HEK293 (cell line): ENCODE results near the gene RECK.

Experiments used
- CTCF ChIA-PET: fragments of 350-600 bp; formaldehyde crosslinking; extraction: SDS; loops from one replicate; lab custom pipeline; 2021; ENCODE audit warnings: antibody characterized with exemption; lab: Yijun Ruan, JAX
- POLR2A ChIA-PET: fragments of 300-600 bp; formaldehyde crosslinking; extraction: SDS; loops from one replicate; lab custom pipeline; 2020; ENCODE audit warnings: antibody characterized with exemption, inconsistent platforms; lab: Yijun Ruan, JAX
- H3K27ac ChIP-seq: fragments of 200-500 bp; sonication (Bioruptor generic); 2 replicates; pipeline ENCODE4 v1.5.1; 2014; ENCODE audit warnings: low read depth, low read length, control low read depth, inconsistent platforms; ENCODE audit errors: extremely low read depth
- H3K36me3 ChIP-seq, 2 experiments: fragments of 200-500 bp in 1 of 2; sonication (Bioruptor generic) in 1 of 2; 1 replicate in 1 of 2; 2 replicates in 1 of 2; pipeline ENCODE4 v1.5.1; 2014 to 2017; ENCODE audit warnings: inconsistent platforms in 2 of 2, low read length in 2 of 2; ENCODE audit not compliant: control insufficient read depth in 2 of 2, insufficient read depth in 1 of 2
- H3K4me1 ChIP-seq: fragments of 200-500 bp; sonication (Bioruptor generic); 2 replicates; pipeline ENCODE4 v1.5.1; 2014; ENCODE audit warnings: mild to moderate bottlenecking, low read length, inconsistent platforms; ENCODE audit not compliant: control insufficient read depth, insufficient read depth
- H3K4me3 ChIP-seq: 2 replicates; pipeline ENCODE4 v1.5.1; 2011; ENCODE audit warnings: low read depth, mild to moderate bottlenecking, control low read depth, low read length, moderate library complexity
- H3K9me3 ChIP-seq: fragments of 200-500 bp; sonication (Bioruptor generic); 2 replicates; pipeline ENCODE4 v1.5.1; 2014; ENCODE audit warnings: low read depth, low read length, inconsistent platforms; ENCODE audit not compliant: control insufficient read depth, insufficient read depth
- IKZF3 ChIP-seq: fragments of 450-650 bp; IDR thresholded peaks from 2 replicates; pipeline ENCODE4 v1.5.0; 2018; ENCODE audit warnings: missing biosample characterization, mild to moderate bottlenecking, missing genetic modification characterization, moderate library complexity
- SALL2 ChIP-seq: fragments of 450-650 bp; formaldehyde crosslinking; IDR thresholded peaks from 2 replicates; pipeline ENCODE4 v1.5.0; 2017; ENCODE audit warnings: missing biosample characterization, mild to moderate bottlenecking, missing genetic modification characterization, borderline replicate concordance
- SCRT1 ChIP-seq: fragments of 450-650 bp; formaldehyde crosslinking; IDR thresholded peaks from 2 replicates; pipeline ENCODE4 v1.5.1; 2016; ENCODE audit warnings: missing biosample characterization, missing genetic modification characterization, borderline replicate concordance
- ZBTB21 ChIP-seq: fragments of 450-650 bp; formaldehyde crosslinking; IDR thresholded peaks from 2 replicates; pipeline ENCODE4 v1.5.1; 2017; ENCODE audit warnings: missing biosample characterization, missing genetic modification characterization
- ZBTB7A ChIP-seq: fragments of 450-650 bp; formaldehyde crosslinking; IDR thresholded peaks from 2 replicates; pipeline ENCODE4 v1.5.1; 2016; ENCODE audit warnings: low read depth, missing biosample characterization, missing genetic modification characterization
- ZNF10 ChIP-seq: fragments of 450-650 bp; formaldehyde crosslinking; IDR thresholded peaks from 2 replicates; pipeline ENCODE4 v1.5.1; 2017; ENCODE audit warnings: missing biosample characterization, missing genetic modification characterization
- ZNF175 ChIP-seq: fragments of 450-650 bp; formaldehyde crosslinking; IDR thresholded peaks from 2 replicates; pipeline ENCODE4 v1.5.1; 2016; ENCODE audit warnings: missing biosample characterization, missing genetic modification characterization
- ZNF202 ChIP-seq: fragments of 450-650 bp; formaldehyde crosslinking; IDR thresholded peaks from 2 replicates; pipeline ENCODE4 v1.5.1; 2016; ENCODE audit warnings: missing biosample characterization, missing genetic modification characterization, borderline replicate concordance
- ZNF239 ChIP-seq: fragments of 450-650 bp; formaldehyde crosslinking; IDR thresholded peaks from 2 replicates; pipeline ENCODE4 v1.5.1; 2016; ENCODE audit warnings: missing biosample characterization, missing genetic modification characterization
- ZNF302 ChIP-seq: fragments of 450-650 bp; formaldehyde crosslinking; IDR thresholded peaks from 2 replicates; pipeline ENCODE4 v1.5.1; 2016; ENCODE audit warnings: missing biosample characterization, missing genetic modification characterization, low read depth
- ZNF335 ChIP-seq: fragments of 450-650 bp; formaldehyde crosslinking; conservative IDR thresholded peaks from 2 replicates; pipeline ENCODE4 v1.5.1; 2016; ENCODE audit warnings: missing biosample characterization, missing genetic modification characterization
- ZNF404 ChIP-seq: fragments of 450-650 bp; formaldehyde crosslinking; IDR thresholded peaks from 2 replicates; pipeline ENCODE4 v1.5.1; 2017; ENCODE audit warnings: missing biosample characterization, missing genetic modification characterization
- ZNF514 ChIP-seq: fragments of 450-650 bp; formaldehyde crosslinking; IDR thresholded peaks from 2 replicates; pipeline ENCODE4 v1.5.1; 2016; ENCODE audit warnings: missing biosample characterization, missing genetic modification characterization
- ZNF549 ChIP-seq: fragments of 450-650 bp; IDR thresholded peaks from 2 replicates; pipeline ENCODE4 v1.5.1; 2018; ENCODE audit warnings: missing biosample characterization, missing genetic modification characterization, mild to moderate bottlenecking, inconsistent platforms, moderate library complexity
- ZNF555 ChIP-seq: fragments of 450-650 bp; formaldehyde crosslinking; conservative IDR thresholded peaks from 2 replicates; pipeline ENCODE4 v1.5.1; 2017; ENCODE audit warnings: missing biosample characterization, mild to moderate bottlenecking, missing genetic modification characterization, inconsistent platforms
- ZNF623 ChIP-seq: fragments of 450-650 bp; formaldehyde crosslinking; IDR thresholded peaks from 2 replicates; pipeline ENCODE4 v1.5.1; 2016; ENCODE audit warnings: missing biosample characterization, missing genetic modification characterization
- ZNF654 ChIP-seq: fragments of 450-650 bp; formaldehyde crosslinking; IDR thresholded peaks from 2 replicates; pipeline ENCODE4 v1.5.1; 2016; ENCODE audit warnings: low read depth, missing biosample characterization, missing genetic modification characterization
- ZNF707 ChIP-seq: fragments of 450-650 bp; formaldehyde crosslinking; IDR thresholded peaks from 2 replicates; pipeline ENCODE4 v1.5.1; 2016; ENCODE audit warnings: missing biosample characterization, missing genetic modification characterization
- ZNF776 ChIP-seq: fragments of 450-650 bp; formaldehyde crosslinking; IDR thresholded peaks from 2 replicates; pipeline ENCODE4 v1.5.0; 2017; ENCODE audit warnings: missing biosample characterization, missing genetic modification characterization, borderline replicate concordance
- ZNF791 ChIP-seq: fragments of 450-650 bp; formaldehyde crosslinking; IDR thresholded peaks from 2 replicates; pipeline ENCODE4 v1.5.1; 2016; ENCODE audit warnings: missing biosample characterization, missing genetic modification characterization
- ZNF792 ChIP-seq: fragments of 450-650 bp; formaldehyde crosslinking; IDR thresholded peaks from 2 replicates; pipeline ENCODE4 v1.5.1; 2016; ENCODE audit warnings: missing biosample characterization, missing genetic modification characterization
- ZNF830 ChIP-seq: fragments of 450-650 bp; IDR thresholded peaks from 2 replicates; pipeline ENCODE4 v1.5.0; 2018; ENCODE audit warnings: missing biosample characterization, missing genetic modification characterization, low read depth, mild to moderate bottlenecking, moderate library complexity
- TF ChIP-seq, protein P1 (sequence below): fragments of 450-650 bp; formaldehyde crosslinking; IDR thresholded peaks from 2 replicates; pipeline ENCODE4 v1.5.1; 2016; ENCODE audit warnings: missing biosample characterization, missing genetic modification characterization
- TF ChIP-seq, protein P2 (sequence below): fragments of 450-650 bp; formaldehyde crosslinking; IDR thresholded peaks from 2 replicates; pipeline ENCODE4 v1.5.1; 2016; ENCODE audit warnings: missing biosample characterization, missing genetic modification characterization
- TF ChIP-seq, protein P3 (sequence below): fragments of 450-650 bp; formaldehyde crosslinking; IDR thresholded peaks from 2 replicates; pipeline ENCODE4 v1.5.1; 2016; ENCODE audit warnings: missing biosample characterization, missing genetic modification characterization
- TF ChIP-seq, protein P4 (sequence below): fragments of 450-650 bp; formaldehyde crosslinking; IDR thresholded peaks from 2 replicates; pipeline ENCODE4 v1.5.1; 2016; ENCODE audit warnings: missing biosample characterization, missing genetic modification characterization

Gene RECK

DNA sequence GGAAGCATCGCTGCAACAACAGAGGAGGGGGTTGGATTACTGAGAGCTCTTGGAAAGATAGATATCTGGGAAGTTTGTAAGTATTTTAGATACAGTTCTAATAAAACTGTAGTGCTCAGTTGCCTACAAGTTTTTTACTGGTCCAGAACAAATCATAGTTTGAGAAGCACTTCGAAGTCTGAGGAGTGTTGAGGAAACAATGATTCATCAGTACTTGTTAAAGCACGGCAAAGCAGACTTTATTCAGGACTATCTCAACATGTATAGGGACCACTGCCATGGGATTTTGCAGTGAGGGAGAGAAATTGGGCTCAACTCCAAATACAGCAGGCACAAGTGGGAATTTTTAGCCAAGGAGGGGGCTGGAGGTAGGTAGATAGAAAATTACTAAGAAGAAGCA, 25.3 kb upstream of the RECK start:
- POLR2A ChIA-PET: no interaction called here
- TF ChIP-seq ZNF654 (no peak), ZNF776 (no peak), ZNF10 (tag by site-specific recombination) (no peak), ZNF830 (no peak), ZNF302 (tag by site-specific recombination) (no peak), ZNF239 (no peak), ZNF623 (tag by site-specific recombination) (no peak), ZNF404 (tag by site-specific recombination) (no peak), ZNF202 (tag by site-specific recombination) (no peak), IKZF3 (no peak)
- TF ChIP-seq, protein P1, sequence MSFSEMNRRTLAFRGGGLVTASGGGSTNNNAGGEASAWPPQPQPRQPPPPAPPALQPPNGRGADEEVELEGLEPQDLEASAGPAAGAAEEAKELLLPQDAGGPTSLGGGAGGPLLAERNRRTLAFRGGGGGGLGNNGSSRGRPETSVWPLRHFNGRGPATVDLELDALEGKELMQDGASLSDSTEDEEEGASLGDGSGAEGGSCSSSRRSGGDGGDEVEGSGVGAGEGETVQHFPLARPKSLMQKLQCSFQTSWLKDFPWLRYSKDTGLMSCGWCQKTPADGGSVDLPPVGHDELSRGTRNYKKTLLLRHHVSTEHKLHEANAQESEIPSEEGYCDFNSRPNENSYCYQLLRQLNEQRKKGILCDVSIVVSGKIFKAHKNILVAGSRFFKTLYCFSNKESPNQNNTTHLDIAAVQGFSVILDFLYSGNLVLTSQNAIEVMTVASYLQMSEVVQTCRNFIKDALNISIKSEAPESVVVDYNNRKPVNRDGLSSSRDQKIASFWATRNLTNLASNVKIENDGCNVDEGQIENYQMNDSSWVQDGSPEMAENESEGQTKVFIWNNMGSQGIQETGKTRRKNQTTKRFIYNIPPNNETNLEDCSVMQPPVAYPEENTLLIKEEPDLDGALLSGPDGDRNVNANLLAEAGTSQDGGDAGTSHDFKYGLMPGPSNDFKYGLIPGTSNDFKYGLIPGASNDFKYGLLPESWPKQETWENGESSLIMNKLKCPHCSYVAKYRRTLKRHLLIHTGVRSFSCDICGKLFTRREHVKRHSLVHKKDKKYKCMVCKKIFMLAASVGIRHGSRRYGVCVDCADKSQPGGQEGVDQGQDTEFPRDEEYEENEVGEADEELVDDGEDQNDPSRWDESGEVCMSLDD (tag by site-specific recombination): no peak
- TF ChIP-seq, protein P2, sequence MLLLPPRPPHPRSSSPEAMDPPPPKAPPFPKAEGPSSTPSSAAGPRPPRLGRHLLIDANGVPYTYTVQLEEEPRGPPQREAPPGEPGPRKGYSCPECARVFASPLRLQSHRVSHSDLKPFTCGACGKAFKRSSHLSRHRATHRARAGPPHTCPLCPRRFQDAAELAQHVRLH (tag by site-specific recombination): no peak
- TF ChIP-seq, protein P3, sequence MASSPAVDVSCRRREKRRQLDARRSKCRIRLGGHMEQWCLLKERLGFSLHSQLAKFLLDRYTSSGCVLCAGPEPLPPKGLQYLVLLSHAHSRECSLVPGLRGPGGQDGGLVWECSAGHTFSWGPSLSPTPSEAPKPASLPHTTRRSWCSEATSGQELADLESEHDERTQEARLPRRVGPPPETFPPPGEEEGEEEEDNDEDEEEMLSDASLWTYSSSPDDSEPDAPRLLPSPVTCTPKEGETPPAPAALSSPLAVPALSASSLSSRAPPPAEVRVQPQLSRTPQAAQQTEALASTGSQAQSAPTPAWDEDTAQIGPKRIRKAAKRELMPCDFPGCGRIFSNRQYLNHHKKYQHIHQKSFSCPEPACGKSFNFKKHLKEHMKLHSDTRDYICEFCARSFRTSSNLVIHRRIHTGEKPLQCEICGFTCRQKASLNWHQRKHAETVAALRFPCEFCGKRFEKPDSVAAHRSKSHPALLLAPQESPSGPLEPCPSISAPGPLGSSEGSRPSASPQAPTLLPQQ: no peak
- H3K36me3 ChIP-seq: no peaks in the 10 kb centered on the region
- no peaks in the 10 kb centered on the region for H3K4me1 ChIP-seq
- H3K4me3 ChIP-seq: no peak overlapping the region
- H3K27ac ChIP-seq: no peak overlapping the region
- H3K9me3 ChIP-seq: no peaks in the 10 kb centered on the region
- CTCF ChIA-PET: interaction anchor here (0.7 to 5.6 kb wide), 11 partner anchors 10 to 158 kb away, joined by 3 to 104 read pairs (median 4); partner anchors contain the start of gene CCIN

DNA sequence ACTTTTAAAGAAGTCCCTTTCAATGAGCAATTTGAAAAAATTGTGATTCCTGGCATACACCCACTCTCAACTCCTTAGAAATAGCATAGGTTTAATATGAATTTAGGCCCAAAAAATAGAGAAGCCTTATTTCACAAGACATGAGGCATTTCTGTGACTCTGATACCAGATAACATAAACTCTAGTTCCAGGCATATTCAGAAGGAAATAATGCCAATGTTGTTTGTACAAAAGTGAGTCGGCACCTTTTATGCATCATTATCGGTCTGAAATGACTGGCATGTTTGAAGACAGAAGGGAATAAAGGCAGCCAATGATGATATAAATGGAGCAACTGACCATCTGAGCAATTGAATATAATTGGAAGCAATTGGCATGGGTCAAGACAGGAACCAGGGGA, 19.4 kb upstream of the RECK start:
- POLR2A ChIA-PET: no interaction called here
- TF ChIP-seq ZNF549 (tag by site-specific recombination) (no peak), ZNF514 (tag by site-specific recombination) (no peak), ZNF175 (tag by site-specific recombination) (no peak), ZNF791 (tag by site-specific recombination) (no peak), ZNF404 (tag by site-specific recombination) (no peak), ZNF792 (tag by site-specific recombination) (no peak), ZNF707 (tag by site-specific recombination) (no peak), SCRT1 (tag by site-specific recombination) (no peak)
- CTCF ChIA-PET: no interaction called here
- Histone ChIP-seq H3K27ac (no peak overlapping the region), H3K9me3 (no peaks in the 10 kb centered on the region), H3K4me3 (no peak overlapping the region), H3K4me1 (no peaks in the 10 kb centered on the region), H3K36me3 (no peaks in the 10 kb centered on the region)

DNA sequence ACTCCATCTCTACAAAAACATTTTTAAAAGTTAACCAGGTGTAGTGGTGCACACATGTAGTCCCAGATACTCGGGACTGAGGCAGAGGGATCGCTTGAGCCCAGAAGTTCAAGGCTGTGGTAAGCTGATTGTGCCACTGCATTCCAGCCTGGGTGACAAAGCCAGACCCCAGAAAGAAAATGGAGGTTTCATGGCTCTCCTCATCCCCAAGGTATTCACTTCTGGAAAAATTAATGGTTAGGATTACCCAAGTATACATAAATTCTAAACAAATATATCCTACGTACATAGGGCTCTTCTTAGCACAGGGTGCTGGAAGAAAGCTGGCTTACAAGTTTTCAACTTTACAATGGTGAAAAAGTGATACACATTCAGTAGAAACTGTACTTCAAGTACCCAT, 18.6 kb upstream of the RECK start:
- ChIA-PET CTCF (interaction anchor here (2.1 to 7.7 kb wide), 2 partner anchors 9 to 63 kb away, joined by 7 to 104 read pairs; no protein-coding TSS in a partner anchor), POLR2A (no interaction called here)
- TF ChIP-seq ZNF335 (tag by site-specific recombination): no peak
- TF ChIP-seq, protein P4, sequence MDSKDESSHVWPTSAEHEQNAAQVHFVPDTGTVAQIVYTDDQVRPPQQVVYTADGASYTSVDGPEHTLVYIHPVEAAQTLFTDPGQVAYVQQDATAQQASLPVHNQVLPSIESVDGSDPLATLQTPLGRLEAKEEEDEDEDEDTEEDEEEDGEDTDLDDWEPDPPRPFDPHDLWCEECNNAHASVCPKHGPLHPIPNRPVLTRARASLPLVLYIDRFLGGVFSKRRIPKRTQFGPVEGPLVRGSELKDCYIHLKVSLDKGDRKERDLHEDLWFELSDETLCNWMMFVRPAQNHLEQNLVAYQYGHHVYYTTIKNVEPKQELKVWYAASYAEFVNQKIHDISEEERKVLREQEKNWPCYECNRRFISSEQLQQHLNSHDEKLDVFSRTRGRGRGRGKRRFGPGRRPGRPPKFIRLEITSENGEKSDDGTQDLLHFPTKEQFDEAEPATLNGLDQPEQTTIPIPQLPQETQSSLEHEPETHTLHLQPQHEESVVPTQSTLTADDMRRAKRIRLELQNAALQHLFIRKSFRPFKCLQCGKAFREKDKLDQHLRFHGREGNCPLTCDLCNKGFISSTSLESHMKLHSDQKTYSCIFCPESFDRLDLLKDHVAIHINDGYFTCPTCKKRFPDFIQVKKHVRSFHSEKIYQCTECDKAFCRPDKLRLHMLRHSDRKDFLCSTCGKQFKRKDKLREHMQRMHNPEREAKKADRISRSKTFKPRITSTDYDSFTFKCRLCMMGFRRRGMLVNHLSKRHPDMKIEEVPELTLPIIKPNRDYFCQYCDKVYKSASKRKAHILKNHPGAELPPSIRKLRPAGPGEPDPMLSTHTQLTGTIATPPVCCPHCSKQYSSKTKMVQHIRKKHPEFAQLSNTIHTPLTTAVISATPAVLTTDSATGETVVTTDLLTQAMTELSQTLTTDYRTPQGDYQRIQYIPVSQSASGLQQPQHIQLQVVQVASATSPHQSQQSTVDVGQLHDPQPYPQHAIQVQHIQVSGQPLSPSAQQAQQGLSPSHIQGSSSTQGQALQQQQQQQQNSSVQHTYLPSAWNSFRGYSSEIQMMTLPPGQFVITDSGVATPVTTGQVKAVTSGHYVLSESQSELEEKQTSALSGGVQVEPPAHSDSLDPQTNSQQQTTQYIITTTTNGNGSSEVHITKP (tag by site-specific recombination): no peak
- TF ChIP-seq ZBTB7A: no peak
- no peak for TF ChIP-seq SALL2 (tag by site-specific recombination)
- TF ChIP-seq ZNF555 (tag by site-specific recombination): no peak
- no peak for TF ChIP-seq ZNF10 (tag by site-specific recombination)
- no peak for TF ChIP-seq ZBTB21
- no peak overlapping the region for H3K4me3 ChIP-seq
- H3K4me1 ChIP-seq: no peaks in the 10 kb centered on the region
- no peaks in the 10 kb centered on the region for H3K36me3 ChIP-seq
- no peaks in the 10 kb centered on the region for H3K9me3 ChIP-seq
- H3K27ac ChIP-seq: no peak overlapping the region
